CD4-positive, alpha-beta T cell treated with Interleukin-6 at 100 ng/mL for 8 hours (primary cell): ENCODE results near the gene RNF213.
"Not testable (repeated sequence)": the region's sequence is repeated elsewhere in the genome, so short reads cannot be mapped to it uniquely, and the experiment has no call there.

Experiments used
- DNase-seq: peaks from one replicate; pipeline ENCODE4 v3.0.0-alpha.2; 2020; ENCODE audit warnings: mixed read lengths, low spot score

Gene RNF213

DNA sequence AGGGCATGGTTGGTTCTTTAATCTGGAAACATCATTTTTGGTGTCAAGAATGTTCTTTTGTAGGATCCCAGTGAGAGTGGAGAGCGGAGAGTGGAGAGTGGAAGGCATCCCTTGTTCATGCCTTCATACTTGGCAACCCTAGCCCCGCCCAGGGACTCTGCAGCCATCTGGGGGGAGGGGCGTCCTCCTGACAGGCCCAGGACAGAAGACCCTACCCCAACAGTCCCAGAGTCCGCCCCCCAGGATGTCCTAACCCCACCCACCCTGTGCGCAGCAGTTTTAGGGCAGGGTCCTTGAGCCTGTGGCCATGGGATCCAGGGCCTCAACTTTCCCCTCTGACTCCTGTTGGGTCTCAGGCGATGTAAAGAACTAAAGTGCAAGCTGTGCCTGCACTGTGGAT lies 36.0 kb upstream of the RNF213 start:
- no peak for DNase-seq

DNA sequence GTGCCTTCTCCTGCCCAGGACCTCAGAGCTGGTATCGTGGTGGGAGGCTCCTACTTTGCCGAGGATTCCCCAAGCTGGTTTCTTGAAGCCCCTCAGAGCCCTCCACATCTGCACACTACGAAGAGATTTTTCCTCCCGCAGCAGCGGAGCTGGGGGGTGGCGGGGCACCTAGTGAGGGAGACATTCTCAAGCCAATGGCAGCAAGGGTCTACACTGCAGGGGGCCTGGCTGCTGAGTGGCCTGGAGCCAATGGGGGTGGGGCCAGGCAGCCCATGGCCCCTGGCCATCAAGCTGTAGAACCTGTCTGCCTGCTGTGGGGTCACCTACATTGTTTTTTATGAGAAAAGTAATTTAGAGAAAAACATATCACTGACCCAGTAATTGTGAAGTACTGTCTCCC lies 35.4 kb upstream of the RNF213 start:
- no peak for DNase-seq

DNA sequence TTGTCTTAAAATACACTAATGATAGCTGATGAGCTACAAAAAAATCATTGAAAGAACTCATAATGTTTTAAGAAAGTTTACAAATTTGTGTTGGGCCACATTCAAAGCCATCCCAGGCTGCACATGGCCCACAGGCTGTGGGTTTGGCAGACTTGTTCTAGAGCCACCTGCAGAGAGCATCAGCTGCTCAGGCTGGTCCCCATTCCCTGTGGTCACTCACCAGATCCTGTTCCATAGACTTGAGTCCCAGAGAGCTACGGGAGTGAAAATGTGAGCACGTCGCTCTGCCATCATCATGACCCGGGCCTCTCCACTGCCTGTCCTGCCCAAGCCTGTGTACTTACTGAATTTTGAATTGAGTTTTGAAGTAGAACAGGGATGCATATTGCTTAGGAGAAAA lies 33.5 kb upstream of the RNF213 start:
- DNase-seq, result no peak

DNA sequence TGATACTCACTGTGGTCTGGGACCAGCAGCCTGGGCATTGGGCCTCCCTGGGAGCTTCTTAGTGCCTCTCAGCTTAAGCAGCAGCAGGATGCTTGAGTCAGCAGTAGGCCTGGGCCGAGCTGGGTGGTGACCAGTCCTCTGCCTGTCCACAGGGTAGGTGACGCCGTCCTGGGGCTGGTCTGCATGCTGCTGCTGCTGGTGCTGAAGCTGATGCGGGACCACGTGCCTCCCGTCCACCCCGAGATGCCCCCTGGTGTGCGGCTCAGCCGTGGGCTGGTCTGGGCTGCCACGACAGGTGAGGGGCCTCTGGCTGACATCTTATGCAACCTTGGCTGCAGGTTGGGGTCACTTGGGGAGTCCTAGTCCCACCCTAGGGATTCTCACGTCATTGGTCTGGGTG lies 33.0 kb upstream of the RNF213 start:
- DNase-seq, result no peak

DNA sequence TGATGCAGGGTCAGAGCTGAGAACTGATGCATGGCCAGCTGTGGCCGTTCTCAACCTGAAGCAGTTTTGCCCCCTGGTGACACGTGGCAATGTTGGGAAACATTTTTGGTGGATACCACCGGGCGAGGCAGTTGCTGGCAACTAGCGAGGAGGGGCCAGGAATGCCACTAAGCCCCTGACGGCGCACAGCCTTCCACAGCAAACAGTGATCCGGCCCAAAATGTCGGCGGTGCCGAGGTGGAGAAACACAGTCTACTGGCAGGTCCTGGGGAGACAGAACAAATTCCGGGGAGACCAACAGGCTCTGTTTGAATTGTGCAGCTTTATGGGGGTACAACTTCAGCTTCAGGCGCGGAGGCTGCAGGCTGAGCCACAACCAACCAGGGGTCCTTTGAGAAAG lies 32.2 kb upstream of the RNF213 start:
- no peak for DNase-seq

DNA sequence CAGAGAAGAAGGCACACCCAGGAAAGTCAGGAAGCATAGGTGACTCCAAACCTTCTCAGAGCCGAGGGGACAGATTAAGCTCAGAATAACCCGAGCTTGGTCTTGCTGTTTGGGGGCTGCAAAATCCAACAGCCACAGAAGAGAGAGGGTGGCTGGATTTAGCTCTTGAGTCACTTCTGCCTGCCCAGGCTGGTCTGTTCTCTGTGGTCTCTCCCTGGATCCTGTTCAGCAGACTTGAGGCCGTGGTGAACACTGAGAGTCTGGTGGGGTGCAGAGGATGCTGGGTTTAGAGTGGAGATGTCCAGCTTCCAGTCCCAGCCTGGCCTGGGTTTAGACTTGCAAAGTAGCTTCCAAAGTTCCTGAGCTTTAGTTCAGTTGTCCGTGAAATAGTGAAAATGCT lies 31.6 kb upstream of the RNF213 start:
- DNase-seq, result no peak

DNA sequence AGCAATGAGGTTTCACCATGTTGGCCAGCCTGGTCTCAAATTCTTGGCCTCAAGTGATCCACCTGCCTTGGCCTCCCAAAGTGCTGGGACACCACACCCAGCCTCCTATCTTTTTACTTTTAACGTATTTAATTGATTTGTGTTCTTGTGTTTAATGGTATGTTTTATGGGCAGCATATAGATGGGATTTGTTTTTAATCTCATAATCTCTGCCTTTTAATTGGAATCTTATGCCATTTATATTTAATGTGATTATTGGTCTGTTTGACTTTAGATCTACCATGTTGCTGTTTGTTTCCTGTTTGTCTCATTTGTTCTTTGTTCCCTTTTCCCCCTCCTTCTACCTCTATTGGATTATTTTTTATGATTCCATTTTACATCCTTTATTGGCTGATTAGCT lies 28.2 kb upstream of the RNF213 start:
- DNase-seq, result no peak

DNA sequence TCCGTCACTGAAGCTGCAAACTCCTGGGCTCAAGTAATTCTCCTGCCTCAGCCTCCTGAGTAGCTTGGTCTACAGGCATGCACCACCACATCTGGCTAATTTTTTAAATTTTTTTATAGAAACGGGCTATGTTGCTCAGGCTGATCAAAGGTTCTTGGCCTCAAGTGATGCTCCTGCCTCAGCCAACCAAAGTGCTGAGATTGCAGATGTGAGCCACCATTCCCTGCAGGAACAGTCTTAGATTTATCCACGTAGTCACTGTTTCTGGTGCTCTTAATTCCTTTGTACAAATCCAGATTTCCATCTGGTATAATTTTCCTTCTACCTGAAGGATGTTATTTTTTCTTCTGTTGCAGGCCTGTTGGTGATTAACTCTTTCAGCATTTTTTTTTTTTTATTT lies 27.4 kb upstream of the RNF213 start:
- DNase-seq, result no peak

DNA sequence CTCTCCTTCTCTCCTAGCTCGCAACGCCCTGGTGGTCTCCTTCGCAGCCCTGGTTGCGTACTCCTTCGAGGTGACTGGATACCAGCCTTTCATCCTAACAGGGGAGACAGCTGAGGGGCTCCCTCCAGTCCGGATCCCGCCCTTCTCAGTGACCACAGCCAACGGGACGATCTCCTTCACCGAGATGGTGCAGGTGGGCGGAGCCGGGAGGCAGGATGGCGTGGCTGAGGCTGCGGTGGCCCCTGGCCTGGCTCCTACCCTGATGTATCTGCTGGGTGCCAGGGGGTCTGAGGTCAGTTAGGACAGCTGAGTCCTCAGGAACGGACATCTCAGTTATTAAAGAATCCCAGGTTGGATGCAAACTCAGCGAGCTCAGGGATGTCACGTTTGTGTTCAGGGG lies 23.7 kb upstream of the RNF213 start:
- DNase-seq, result no peak

DNA sequence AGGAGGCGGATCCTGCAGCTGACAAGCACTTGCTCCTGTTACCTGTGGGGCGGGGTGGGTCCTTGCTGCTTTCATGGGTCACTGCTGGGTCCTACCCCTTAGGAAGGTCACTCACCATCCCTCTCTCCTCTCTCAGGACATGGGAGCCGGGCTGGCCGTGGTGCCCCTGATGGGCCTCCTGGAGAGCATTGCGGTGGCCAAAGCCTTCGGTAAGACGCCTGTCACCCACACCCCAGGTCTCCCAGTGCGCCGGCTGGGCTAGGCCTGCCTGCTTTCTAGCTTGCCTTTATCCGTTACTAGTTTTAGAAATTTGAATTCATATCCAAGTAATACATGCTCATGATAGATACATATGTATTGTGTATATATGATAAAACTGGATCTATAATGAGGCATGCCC lies 23.3 kb upstream of the RNF213 start:
- no peak for DNase-seq

DNA sequence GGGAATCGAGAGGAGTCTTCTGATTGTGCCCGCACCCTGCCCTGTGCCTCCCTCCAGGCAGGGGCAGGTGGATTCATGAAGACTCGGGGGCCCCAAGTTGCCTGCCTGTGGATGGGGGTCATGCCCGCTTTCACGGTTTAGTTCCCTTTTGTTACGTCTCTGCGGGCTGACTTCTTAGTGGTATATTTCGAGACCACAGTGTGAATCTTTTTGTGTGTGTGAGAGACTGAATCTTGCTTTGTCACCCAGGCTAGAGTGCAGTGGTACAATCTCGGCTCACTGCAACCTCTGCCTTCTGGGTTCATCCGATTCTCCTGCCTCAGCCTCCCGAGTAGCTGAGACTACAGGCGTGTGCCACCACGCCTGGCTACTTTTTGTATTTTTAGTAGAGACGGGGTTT lies 18.1 kb upstream of the RNF213 start:
- no peak for DNase-seq

DNA sequence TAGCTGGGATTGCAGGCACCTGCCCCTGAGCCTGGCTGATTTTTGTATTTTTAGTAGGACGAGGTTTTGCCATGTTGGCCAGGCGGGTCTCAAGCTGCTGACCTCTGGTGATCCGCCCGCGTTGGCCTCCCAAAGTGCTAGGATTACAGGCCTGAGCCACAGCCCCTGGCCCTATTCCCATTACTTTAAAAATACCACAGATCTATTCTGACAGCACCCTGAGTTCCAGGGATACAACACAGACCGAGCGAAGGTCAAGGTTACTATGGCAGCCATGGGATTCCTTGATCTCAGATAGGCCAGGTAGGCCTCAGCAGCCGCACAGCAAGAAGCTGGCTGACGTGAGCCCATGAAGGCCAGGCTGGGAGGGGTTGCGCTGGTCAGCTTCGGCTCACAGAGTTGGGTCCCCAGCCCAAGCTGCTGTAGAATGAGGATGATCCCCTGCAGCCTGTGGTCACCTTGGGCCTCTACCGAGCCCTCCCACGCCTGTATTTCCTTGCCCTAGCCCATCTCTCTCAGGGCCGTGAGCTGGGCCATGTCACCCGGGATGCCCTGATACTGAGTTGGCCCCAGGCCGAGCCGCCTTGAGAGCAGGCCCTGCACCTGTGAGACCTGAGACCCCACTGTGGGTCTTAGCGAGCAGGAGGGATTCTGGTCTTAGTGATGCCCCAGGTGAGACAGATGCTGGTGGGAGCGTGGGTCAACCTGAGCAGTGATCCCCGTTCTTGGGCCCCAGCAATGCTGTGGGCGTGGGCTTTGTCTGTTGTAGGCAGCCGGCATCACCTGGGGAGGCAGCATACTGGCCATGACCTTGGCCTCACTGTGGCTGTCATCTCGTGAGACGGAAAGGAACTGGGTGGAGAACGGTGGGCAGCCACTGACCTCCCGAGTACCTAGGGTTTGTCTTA lies 16.9 kb upstream of the RNF213 start:
- no peak for DNase-seq

DNA sequence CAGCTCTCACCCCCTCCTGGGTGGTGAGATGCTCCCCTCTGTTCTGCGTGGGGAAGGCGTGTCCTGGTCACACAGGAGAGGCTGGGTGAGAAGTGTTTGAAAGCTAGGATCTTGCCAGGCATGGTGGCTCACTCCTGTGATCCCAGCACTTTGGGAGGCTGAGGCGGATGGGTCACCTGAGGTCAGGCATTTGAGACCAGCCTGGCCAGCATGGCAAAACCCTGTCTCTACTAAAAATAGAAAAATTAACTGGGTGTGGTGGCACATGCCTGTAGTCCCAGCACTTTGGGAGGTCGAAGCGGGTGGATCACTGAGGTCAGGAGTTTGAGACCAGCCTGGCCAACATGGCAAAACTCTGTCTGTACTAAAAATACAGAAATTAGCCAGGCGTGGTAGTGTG lies 16.2 kb upstream of the RNF213 start:
- DNase-seq, result not testable (repeated sequence)

DNA sequence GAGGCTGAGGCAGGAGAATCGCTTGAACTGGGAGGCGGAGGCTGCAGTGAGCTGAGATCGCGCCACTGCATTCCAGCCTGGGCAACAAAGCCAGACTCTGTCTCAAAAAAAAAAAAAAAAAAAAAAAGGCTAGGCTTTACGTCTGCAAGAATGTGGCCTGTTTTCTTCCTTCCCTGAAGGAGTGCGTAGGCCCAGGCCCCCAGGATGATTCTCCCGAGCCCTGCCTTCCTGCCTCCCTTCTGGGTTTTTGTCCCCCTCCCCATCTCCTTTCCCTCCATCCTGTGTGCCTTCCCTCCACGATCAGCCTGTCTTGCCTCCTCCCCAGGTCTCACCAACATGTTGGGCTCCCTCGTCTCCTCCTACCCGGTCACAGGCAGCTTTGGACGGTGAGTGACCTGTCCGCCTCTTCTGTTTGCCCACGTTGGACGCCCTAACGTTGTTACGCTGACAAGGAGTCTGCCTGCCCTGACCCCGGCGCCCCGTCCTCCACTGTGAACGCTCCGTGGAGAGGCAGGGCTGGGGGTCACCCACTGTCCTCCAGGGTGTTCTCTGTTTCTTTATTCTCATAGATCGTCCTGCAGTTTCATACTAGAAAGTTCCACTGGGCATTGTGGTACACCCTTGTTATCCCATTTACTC lies 15.7 kb upstream of the RNF213 start:
- no peak for DNase-seq

DNA sequence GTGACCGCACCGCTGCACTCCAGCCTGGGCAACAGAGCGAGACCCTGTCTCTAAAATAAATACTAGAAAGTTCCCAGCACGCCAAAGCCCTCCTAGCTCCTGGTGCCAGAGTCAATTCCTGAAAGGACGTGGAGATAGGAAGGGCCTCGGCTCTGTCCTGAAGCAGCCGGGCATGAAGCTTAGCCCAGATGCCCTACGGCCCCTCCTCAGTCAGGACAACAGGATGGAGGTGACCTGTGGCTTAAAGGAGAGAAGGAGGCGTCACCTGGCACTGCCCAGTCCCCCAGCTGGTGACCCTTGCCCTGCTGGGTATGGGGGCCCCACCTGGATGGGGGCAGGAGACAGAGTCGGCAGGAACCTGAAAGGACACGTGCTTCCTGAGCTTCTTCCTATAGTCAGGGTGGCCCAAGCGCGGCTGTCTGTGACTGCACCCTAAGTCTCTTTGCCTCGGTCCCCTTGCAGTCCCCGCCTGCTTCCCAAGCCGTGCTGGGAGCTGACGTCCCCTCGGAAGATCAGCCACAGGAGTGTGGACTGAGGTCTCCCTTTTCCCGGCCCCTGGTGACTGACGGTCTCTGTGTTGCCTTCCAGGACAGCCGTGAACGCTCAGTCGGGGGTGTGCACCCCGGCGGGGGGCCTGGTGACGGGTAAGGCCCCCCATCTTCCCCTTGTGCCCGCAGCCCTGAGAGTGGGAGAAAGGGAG lies 14.9 kb upstream of the RNF213 start:
- DNase-seq, result no peak

DNA sequence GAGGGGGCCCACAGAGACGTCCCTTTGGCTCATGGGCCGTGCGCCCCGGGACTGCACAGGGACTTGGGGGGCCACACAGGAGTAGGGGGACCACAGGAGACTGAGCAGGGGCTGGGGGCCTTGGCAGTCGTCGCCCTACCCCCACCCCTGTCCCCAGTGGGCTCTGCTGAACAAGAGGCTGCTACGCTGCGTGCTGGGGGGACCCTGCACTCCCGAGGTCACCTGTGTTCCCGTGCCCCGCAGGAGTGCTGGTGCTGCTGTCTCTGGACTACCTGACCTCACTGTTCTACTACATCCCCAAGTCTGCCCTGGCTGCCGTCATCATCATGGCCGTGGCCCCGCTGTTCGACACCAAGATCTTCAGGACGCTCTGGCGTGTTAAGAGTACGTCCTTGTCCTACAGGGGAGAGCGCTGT lies 14.4 kb upstream of the RNF213 start:
- DNase-seq, result no peak

DNA sequence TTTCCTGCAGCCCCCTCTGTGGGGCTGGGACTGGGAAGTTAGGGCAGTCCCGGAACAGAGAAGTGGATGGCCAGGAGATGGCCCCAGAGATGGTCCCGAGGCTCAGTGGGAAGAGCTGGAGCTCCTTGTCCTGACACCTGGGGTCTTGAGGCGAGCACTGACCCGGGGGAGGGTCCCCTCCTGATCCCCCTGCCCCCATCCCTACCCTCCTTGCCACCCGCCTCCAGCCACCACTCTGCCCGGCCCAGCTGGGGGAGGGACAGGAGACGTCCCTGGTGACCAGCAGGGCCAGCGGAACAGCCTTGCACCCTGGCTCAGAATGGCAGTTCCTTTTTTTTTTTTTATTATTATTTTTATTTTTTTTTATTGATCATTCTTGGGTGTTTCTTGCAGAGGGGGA lies 13.9 kb upstream of the RNF213 start:
- DNase-seq, result no peak

DNA sequence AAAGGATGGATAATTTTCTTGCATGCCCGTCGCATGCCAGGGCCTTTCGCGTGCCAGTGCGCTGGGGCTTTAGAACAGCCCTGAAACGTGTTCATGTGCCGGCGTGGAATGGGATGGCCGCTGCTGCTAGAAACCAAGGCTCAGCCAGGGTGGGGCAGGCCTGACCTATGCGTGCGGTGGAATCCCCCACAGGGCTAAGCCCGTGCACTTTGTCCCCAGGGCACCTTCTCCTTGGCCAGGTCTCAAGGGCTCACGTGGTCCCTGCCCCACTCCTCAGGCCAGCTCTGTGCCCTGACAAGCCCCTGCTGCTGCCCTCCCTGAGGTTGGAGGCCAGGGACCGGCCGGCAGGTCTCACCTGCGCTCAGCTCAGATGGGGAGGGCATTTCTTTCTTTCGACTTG lies 13.1 kb upstream of the RNF213 start:
- DNase-seq, result no peak

DNA sequence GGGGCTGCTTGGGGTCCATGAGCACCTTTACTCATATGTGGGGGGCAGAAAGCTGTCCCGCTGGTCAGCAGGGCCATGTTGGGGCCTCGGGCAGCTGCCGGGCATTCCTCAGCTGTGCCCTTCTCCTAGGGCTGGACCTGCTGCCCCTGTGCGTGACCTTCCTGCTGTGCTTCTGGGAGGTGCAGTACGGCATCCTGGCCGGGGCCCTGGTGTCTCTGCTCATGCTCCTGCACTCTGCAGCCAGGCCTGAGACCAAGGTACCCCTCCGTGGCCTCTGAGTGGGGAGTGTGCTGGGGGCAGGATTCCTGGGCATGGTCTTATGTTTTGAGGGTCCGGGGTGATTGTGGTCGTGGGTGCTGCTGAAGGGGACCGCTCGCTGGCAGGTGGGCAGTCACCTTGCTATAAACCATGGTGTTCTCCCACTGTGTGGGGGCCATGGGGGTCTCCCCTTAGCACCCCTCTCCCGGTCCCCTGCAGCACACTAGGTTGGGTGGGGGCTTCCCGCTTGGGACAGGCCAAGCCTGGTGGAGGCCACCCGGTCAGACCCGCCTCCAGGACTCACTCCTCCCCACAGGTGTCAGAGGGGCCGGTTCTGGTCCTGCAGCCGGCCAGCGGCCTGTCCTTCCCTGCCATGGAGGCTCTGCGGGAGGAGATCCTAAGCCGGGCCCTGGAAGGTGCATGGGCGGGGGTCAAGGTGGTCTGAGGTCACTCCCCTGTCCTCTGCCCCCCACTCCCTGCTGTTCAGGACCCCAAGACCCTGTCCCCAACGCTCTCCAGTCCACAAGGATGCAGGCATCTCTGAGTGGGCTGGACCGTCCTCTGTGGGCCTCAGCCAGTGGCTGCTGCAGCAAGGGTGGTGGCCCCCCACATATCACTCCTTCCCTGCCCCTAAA lies 12.4 kb upstream of the RNF213 start:
- no peak for DNase-seq

DNA sequence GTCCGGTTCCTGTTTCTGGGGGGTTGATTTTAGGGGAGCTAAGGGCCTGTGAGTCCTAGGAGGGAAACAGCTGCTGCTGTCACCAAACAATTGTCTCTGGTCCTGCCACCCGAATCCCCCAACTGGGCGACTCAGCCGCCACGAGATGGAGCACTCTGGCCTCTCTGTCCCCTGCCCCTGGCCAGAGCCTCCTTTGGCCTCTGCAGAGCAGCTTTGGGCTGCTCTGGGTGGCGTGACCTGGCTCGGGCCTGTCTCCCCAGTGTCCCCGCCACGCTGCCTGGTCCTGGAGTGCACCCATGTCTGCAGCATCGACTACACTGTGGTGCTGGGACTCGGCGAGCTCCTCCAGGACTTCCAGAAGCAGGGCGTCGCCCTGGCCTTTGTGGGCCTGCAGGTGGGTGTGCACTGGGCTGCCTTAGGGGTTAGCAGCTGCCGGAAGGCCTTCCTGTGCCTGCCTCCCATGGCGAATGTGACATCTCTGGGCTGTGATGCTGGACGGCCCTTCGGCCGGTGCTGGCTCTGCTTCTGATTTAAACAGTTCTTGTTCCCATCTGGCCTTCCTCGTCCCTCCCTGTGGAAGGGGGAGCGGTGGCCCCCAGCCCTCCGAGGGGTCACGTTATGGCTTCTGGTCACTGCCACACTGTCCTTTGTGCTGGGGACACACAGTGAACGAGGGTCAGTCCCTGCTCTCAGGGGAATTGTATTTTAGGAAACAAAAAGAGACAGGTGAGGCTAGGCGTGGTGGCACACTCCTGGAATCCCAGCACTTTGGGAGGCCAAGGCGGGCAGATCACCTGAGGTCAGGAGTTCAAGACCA lies 11.6 kb upstream of the RNF213 start:
- no peak for DNase-seq

DNA sequence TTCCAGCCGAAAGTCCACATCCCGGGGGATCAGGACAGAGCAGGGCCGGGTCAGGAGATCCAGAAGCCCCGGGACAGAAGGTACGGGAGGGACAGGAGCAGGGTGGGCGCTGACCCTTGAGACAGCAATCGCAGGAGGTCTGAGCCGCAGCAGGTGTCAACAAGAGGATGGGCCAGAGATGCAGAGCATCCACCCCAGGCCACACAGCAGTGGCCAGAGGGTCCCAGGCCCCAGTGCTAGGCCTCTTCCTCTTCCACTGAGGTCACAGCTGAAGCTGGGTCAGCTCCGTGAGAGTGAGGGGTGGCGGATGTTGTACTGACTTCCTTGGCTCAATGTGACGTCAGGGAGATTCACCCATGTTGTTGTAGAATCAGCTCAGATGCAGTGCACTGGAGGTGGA lies 8.7 kb upstream of the RNF213 start:
- no peak for DNase-seq
